GM21381 (cell line): ENCODE data around the gene LIMCH1.

ENCODE experiments used
- ATAC-seq: cut with Tn5 transposase; IDR thresholded peaks from one replicate; pipeline ENCODE4 v1.9.1; 2021; ENCODE audit warnings: mild to moderate bottlenecking, moderate library complexity; ENCODE audit not compliant: unreplicated experiment

The LIMCH1 gene

DNA sequence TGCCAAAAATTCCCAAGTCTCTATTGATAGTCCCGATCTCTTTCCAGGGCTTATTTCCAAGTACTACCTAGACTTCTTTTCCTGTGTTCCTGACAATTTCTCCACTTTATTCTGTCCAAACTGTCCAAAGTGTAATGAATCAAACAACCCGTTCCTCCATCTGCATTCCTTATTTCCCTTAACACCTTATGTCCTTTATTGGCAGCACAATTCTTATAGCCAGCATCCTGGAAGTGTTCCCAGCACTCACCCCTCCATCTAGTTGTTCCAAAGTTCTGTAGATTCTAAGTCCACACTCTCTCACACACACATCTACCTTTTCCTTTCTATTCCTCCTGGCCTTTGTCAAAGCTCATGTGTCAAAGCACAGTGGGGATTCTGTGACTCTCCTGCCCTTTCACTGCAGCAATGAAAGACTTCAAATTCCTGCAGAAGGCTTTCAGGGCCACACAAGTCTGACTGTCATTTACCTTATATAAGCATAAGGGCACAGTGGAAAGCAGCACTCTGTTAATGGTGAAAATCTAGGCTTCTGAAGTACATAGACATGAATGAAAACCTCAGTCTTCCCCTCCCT lies 22.1 kb downstream of the LIMCH1 start:
- no peak for ATAC-seq

DNA sequence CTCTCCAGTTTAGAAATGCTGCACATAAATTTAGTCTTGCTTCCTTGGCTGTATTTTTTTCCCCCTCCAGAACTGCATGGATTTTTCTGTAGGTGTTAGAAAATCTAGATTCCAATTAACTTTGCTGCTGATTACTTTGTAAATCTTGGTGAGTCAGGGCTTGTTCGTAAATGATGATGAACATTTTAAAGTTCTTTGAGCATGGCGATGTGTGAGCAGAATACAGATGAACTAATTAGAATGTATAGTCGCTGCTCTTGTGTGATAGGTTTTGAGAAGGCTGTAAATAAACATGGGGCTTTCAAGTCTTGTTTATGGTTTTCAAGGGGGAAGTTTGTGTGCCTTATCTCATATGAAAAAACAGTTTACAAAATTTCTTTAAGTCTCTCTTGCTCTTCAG lies 23.3 kb downstream of the LIMCH1 start:
- no peak for ATAC-seq

DNA sequence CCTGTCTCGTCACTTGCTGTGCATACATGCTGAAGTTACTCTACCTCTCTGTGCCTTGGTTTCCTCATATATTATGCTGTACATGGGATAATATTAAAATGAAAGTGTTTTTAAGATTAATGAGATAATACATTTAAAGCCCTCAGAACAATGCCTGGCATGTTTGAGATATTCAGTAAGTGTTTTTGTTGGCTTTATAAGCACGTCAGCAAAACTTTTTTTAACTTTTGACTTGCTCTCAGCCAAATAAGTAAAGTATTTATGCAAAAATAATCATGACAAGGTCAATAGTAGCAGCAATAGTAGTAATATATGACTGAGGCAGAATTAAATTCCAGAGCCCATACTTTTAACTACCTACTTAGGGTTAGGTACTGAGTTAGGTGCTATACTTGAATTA lies 29.2 kb downstream of the LIMCH1 start:
- ATAC-seq, result no peak

DNA sequence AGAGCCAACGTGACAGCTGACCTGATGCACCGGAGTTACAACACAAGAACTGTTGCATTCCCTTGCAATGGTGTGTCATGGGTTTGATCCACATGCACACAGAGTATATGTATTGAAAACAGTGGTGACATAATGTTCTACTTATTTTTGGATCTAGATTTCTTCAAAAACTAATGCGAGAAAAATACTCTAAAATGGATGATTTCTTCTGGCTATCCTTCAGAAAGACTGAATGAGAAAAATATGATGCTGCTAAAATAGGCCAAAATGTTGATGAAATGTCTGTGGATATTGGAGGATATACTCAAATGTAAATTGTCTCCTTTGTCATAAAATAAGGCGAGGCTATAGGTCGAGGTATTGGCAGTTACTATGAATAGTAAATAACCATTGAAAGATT lies 30.4 kb downstream of the LIMCH1 start:
- ATAC-seq, result no peak

DNA sequence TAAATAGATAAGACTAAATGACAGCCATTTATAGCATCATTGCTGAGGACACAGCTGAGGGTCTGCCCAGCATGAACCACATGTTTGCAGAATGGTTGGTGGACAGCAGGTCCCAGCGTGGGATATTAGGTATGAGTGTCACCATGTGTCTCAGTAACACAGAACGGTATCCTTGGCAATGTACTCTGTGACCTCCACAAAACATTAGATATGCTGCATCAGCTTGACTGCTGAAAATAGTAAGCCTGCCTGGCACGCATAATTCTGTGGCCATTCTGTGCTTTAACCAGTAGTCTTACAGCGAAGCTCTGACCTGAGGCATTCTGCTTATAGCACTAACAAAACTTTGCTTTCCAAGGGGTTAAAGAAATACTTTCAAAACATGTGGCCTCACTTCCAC lies 32.0 kb downstream of the LIMCH1 start:
- no peak for ATAC-seq

DNA sequence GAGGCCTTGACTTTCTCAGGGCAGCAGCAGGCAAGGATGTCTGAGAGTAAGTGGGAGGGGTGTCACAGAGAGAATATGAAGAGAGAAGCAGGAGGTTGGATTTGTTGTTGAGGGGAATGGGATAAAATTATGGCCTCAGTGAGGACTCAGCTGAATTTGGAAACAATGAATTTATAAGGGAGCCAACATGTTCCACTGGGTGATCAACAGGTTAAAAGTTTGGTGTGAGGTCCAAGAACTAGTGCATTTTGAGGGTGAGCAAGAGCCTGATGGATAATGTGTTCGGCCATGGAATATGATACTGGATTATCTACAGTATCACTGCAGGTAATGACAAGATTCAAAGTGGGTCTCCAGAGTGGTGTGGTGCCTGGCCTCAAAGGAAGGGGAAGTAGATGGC lies 33.5 kb downstream of the LIMCH1 start:
- ATAC-seq, result no peak

DNA sequence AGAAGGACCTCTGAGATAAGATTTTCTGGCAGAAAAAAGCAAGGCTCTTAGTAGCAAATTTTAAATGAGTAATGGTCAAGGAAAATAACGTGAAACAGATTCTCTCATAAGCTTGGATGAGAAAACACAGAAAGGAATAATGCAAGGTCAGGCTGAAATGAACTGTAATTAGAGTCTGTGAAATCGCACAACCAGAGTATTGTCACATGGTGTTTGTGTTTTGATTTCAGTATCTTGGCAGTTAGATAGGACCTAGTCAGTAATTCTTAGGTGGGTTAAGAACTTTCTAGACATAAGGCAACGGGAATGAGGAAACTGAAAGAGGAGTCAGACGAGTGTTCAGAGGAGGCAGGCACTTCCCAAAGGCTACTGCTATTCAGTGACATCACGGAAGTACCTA lies 34.6 kb downstream of the LIMCH1 start:
- no peak for ATAC-seq

DNA sequence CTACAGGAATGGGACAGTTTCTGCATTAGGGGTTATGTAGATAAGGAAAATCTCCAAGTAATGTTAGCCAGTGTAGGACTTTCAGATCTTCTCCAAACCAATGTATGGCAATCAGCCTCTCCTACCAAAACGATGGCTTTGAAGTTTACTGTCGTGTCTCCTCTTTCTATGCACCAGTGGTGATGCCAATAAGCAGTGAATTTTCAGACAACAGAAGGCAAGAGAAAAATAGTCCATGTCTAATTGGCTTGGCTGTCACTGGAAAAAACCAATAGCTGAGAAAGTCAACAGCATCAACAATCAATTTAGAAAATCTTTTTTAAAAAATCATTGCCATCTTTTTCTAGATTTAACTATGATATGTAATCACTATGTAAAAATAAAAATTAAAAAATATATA lies 35.0 kb downstream of the LIMCH1 start:
- ATAC-seq, result no peak

DNA sequence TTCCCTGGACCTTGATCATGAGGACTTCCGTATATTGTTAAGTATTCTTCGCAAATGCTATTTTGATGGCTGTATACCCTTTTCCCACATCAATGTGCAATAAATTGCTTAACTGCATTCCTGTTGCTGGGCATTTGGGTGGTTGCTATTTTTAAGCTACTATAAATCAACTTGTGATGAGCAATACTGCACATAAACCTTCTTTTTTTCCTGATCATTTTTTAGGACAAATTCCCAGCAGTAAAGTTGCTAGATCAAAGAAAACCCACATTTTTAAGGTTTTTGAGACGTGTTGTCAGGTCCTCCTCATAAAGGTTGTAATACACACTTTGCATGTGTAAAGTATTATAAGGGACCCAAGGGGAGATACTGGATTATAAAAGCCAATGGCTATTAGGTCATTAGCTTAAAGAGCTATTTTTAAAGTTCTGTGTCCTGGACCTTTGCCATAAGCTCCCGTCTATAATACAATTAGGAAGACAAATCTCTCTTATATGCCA lies 35.6 kb downstream of the LIMCH1 start:
- ATAC-seq, result no peak

DNA sequence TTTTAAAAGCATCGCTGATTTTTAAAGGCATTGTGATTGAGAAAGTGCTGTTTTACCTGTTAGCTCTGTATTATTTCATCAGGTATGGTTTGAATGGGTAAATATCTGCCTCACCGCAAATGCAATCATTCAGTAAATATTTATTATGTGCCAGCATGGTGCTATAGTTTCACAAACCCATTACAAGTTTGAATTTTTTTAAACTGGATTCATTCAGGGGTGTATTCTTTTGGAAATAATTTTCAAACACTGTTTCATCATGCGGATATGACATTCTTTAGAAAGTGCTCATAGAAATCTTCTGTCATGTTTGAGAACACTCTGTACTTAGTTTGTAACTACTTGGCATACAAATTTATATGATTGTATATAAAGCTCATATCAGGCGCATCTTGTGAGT lies 37.2 kb downstream of the LIMCH1 start:
- ATAC-seq, result no peak

DNA sequence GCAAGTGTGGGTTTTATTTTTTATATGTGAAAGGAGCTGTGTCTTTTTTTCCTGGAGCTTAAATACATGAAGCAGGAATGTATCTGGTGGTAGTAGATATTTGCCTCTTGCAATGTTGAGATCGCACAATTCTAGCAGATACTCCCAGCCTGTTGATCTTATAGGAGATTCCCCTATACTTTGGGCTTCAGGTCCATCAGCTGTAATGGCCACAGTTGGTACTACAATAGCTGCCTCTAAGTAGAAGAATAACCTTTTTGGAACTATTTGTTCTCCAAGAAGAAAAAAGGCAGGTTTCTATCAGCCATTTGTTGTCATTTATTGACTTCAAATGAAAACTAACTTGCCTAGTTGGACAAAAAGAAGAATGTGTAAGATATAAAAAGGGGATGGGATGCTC lies 37.7 kb downstream of the LIMCH1 start:
- ATAC-seq, result no peak

DNA sequence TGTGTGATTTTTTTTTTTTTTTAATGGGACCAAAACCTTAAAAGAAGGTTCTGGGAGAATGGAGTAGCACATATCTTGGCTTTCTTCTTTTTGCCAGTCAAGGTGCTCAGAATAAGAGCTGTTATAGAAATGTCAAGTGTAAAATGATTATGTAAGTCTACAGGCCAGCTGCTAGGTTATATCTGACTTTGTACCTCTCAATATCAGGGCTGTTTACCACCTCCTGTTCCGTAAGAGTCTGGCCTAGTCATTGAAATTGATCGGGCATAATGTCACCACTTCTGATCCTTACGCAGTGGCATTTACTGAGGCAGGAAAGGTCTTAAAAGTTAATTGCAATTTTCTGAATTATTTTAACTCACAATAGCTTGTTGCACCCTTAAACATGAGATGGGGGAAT lies 41.1 kb downstream of the LIMCH1 start:
- ATAC-seq, result no peak

DNA sequence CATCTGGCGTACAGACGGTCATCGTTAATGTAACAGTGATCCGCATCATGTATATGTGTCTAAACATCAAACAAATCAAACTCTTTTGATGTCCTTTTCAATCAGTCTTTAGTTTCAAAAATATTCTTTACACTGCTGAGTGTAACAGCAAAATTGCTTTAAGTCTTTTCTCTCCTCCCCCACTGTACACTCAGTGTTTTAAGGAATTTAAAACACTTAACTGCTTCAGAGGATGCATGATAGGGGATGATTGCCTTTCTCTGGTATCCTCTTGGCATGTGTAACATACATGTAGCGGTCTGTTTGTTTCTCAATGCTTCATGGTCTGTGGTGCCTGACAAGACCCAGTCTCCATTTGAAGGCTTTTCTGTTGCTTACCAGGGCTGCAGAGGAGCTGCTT lies 41.6 kb downstream of the LIMCH1 start:
- ATAC-seq, result no peak

DNA sequence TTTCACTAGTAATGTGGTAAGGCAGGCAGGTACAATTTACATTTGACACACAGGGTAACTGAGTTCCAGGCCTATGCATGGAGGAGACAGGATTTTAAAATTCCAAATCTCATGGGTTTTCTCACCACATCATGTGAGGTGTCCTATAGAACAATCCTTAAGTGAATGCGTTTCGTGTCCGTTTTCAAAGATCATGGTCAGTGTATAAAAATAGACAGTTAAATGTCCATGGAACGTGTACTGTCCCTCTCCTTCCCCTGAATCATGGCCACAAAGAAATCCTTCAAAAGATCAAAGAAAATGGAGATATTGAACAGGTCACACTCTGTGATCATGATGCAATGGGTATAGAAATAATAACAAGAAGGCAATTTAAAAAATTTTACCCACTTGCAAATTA lies 42.0 kb downstream of the LIMCH1 start:
- no peak for ATAC-seq

DNA sequence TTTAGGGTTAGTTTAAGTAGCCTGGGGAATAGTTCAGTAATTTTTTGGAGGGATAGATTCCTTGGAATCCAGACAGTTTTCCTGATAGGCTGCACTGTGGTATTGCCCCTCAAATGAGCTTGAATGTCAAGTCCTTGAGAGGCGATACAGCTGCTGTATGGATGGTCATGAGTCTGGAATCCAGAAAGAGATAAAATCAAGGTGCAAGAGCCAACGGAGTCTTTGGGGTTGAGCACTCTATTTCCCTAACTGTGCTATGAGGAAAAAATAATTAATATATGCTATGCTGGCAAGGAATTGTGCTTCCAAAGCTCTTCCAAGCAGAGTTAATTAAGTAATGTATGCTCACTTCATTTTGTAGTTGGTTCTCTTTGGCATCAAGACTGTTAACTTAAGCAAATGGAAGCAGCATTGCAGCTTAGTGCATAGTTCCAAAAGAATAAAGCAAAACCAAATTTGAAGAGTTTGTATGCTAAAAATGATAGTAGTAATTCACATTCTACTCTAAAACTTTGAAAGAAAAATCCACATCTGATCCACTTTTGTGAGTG lies 48.8 kb downstream of the LIMCH1 start:
- no peak for ATAC-seq

DNA sequence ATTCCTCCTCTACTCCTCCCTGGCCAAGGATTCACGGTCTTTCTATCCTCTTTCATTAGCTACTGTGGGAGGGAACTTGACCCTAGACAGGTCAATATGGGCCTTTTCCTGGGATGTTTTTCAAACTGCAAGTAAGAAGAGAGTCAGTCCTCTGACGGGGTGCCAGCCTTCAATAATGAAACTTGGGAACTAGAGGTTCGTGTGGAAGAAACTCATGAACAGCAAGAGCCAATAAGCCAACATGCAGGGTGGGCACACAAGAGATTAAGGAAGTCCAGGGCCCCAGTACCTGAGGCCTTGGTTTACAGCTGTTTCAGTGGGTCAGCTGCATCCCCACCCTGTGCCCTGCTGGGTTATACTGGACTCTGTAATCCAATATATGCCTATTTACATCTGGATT lies 49.3 kb downstream of the LIMCH1 start:
- no peak for ATAC-seq

DNA sequence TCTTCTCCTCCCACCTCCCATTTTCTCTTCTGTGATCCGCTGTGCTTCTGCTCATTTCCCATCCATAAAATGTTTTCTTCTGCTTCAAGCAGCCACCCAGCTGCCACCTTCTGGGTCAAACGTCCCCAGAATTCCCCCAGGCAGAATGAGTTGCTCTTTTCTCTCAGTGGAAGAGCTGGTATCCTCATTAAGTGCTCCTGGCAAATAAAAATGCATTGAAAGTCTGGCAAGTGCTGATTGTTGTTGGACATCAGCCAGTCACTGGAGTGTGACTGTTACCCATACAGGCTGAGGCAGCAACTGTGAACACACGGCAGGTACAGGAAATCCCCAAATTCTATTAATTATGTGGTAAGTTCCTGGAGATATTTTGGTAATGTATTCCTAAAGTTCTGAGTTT lies 52.6 kb downstream of the LIMCH1 start:
- no peak for ATAC-seq

DNA sequence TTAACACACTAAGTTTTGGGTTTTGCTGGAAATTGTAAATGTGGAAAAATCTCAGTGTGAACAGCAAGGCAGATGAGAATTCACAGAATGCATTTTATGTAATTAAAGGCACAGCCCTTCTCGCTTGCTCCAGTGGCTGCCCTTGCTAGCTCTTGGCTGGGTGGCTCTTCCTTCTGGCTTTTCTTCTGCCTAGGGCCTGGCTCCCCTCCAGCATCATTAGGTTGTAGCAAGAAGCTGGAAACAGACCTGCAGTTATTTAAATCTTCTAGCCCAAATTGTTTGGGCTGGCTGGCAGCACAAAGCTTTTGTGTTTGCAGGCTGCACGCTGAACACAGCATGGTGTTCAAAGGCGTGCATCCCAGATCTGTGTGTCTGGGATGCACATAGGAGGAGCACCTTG lies 56.5 kb downstream of the LIMCH1 start:
- no peak for ATAC-seq

DNA sequence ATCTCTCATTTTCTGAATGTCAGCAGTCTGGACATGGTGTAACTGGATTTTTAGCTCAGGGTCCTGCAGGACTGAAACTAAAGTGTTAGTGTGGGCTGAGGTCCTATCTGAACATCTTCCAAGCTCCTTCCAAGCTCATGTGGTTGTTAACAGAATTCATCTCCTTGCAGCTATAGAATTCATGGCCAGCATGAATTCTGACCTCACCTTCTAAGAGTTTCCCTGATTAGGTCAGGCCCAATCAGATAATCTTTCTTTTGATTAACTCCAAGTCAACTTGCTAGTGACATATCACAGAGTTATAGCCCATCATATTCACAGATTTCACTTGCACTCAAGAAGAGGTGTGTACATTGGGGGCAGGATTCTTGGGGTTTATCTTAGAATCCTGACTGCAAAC lies 59.5 kb downstream of the LIMCH1 start:
- ATAC-seq, result no peak

DNA sequence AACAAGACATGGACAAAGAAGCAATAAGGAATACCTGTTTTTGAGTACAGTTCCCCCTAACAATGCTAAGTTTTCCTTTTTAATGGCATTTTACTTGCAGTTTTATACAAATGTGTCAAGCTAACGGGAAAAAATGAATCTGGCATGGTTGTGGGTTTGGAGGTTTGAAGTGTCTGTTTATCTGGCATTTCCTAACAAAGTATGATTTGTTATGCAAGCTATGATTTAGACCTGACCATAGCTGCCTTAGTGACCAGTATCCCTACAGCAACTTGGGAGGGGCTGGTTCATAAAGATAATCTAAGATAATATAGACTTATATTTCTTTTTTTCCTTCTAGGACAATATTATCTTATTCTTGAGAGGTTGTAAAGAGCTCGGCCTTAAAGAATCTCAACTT lies 60.6 kb downstream of the LIMCH1 start:
- no peak for ATAC-seq

DNA sequence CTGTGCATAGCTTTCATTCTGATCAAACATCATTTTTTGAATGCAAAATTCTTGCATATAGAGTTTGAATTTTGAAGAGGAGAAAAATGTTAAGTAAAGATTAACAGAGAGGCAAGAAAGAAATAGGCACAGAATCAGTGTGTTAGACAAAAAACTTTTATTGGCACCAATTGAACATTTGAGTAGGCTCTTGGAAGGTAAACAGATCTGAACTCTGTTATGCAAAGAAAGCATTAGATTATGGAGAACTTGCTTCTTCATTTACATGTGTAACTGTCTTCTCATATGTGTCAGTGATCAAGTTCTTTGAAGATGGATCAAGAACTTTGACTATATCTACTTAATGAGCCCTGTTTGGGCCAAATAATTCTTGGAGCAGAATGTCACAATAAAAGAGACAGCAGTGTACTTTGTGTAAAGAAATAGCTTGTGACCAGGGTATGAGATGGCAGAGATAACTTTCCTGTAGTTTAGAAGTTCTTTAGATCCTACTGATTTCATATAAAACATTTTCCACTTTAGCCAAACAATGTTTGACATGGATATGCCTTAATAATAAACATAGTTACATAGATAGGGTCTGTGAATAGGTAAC lies 61.3 kb downstream of the LIMCH1 start:
- ATAC-seq, result no peak

DNA sequence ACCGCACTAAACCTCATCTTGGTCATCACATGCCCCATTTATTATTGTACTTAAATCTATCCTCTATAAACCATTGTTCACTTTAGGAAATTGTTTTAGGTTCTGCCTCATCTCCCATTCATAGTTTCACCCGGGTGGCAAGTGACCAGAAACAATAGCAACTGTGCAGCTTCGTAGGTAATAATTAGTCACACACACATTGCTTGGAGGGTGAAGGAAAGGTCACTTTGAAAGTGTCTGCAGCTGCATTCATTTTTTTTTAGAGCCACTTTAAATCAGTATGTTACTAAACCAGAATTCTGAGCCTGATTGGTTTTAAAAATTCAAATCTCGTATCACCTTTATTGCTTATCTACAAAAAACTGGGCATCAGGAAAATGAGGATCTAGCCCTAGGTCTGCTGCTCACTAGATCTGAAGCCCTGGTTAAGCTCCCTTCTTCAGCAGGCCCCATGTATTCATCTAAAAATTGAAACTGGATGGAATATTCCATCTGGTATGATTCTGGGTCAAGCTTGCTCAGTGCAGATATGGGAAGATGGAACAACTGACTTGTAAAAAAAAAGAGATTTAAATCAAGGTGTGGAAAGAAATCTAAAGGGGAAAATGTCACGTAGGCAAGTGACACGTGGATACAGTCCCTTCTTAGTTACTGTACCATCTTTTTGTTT lies 62.4 kb downstream of the LIMCH1 start:
- ATAC-seq, result no peak
